ENCODE data around the gene STXBP1.
A peak's percentile ranks its signal among the peaks of the same experiment; 100 is the strongest.

STXBP1 gene

GRCh38 chr9:127664678-127665507 lies 52.8 kb downstream of the STXBP1 start:
- Histone ChIP-seq H3K4me3 (ENCODE audit: low read length) (no peak overlapping the region), H3K27me3 (replicated peaks; ENCODE audit: control insufficient read depth, insufficient read depth, low read length) (no peaks in the 10 kb centered on the region), H3K36me3 (ENCODE audit: control insufficient read depth, insufficient read depth, low read length, severe bottlenecking) (peaks cover 72% of the 10 kb centered on the region), H3K9ac (ENCODE audit: low read length) (no peak overlapping the region), H3K4me1 (ENCODE audit: control insufficient read depth, insufficient read depth, low read length) (peaks cover 29% of the 10 kb centered on the region), H3K9me3 (ENCODE audit: control insufficient read depth, low read length) (no peaks in the 10 kb centered on the region)
- DNase-seq (ENCODE audit: low read depth): peak; percentile 70

DNA sequence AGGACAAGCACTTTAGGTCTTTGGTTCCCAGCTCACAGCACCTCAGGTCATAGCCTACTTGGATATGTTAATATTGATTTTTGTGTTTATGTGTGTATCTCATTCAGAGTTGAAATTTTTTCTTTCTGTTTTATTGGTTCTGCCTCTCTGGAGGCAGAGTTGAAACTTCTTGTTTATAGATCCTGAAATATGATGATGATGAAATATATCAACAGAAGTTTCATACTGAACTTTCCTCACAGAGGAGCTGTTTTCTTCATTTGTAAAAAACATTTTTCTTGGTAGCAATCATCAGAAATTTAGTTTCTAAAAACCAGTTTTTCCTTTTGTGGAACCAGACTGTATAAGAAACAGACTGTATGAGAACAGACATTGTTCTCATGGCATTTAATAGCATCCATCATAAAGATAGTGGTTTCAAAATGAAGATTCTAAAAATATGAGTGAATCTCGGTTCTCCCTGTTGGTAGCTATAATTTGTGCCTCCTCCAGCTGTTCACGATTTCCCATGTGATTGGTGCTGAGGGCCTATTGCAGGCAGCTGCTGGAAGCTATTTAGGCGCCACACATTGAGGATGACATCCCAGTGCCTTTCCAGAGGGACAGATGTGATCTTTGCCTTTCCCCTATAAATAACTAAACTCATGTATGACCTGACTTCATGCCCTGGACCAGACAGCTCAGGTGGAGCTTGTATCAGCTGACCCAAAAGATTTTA lies 55.2 kb downstream of the STXBP1 start:
- H3K9ac ChIP-seq (ENCODE audit: low read length): peak overlapping the region; percentile 63
- H3K36me3 ChIP-seq (ENCODE audit: control insufficient read depth, insufficient read depth, low read length, severe bottlenecking): peaks cover 65% of the 10 kb centered on the region
- no peaks in the 10 kb centered on the region for H3K9me3 ChIP-seq (ENCODE audit: control insufficient read depth, low read length)
- DNase-seq (ENCODE audit: low read depth): peak; percentile 66
- no peaks in the 10 kb centered on the region for H3K27me3 ChIP-seq (replicated peaks; ENCODE audit: control insufficient read depth, insufficient read depth, low read length)
- no peak overlapping the region for H3K4me3 ChIP-seq (ENCODE audit: low read length)
- H3K4me1 ChIP-seq (ENCODE audit: control insufficient read depth, insufficient read depth, low read length): peaks cover 29% of the 10 kb centered on the region

DNA sequence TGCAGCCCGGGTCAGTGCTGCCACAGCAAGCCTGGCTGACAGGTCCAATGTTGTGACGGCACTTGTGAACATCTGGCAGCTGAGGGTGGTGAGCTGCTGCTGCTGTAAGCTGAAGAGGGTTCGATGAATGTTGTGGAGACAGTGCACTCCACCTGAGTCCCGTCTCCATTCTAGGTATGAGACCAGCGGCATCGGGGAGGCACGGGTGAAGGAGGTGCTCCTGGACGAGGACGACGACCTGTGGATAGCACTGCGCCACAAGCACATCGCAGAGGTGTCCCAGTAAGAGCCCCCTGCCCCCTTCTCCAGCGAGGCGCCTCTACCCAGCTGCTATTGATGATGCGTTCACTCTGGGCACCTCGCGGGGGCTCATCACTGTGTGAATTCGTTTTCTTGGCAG lies 55.8 kb downstream of the STXBP1 start:
- H3K4me3 ChIP-seq (ENCODE audit: low read length): no peak overlapping the region
- no peak for DNase-seq (ENCODE audit: low read depth)
- no peaks in the 10 kb centered on the region for H3K9me3 ChIP-seq (ENCODE audit: control insufficient read depth, low read length)
- H3K27me3 ChIP-seq (replicated peaks; ENCODE audit: control insufficient read depth, insufficient read depth, low read length): no peaks in the 10 kb centered on the region
- peaks cover 65% of the 10 kb centered on the region for H3K36me3 ChIP-seq (ENCODE audit: control insufficient read depth, insufficient read depth, low read length, severe bottlenecking)
- H3K9ac ChIP-seq (ENCODE audit: low read length): peak overlapping the region; percentile 63
- peaks cover 29% of the 10 kb centered on the region for H3K4me1 ChIP-seq (ENCODE audit: control insufficient read depth, insufficient read depth, low read length)

DNA sequence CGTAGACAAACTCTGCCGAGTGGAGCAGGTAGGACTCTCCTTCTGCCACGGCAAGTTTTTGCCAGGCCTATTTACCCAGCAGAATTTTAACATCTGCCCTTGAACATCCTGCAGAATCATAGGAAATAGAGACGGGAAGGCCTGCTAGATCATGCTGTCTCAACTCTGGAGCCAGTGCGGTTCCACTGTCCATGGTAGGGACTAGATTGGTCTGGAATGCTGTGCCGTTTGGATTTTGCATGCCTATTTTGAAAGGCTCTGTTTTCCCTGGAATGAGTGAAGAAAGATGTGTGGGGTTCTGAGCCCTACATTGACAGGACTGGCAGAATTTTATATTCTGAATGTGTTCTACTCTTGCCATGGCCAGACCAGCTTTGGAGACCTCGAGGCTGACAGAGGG lies 61.2 kb downstream of the STXBP1 start:
- H3K4me3 ChIP-seq (ENCODE audit: low read length): no peak overlapping the region
- no peaks in the 10 kb centered on the region for H3K4me1 ChIP-seq (ENCODE audit: control insufficient read depth, insufficient read depth, low read length)
- no peak for DNase-seq (ENCODE audit: low read depth)
- H3K27me3 ChIP-seq (replicated peaks; ENCODE audit: control insufficient read depth, insufficient read depth, low read length): no peaks in the 10 kb centered on the region
- no peaks in the 10 kb centered on the region for H3K9me3 ChIP-seq (ENCODE audit: control insufficient read depth, low read length)
- peaks cover 72% of the 10 kb centered on the region for H3K36me3 ChIP-seq (ENCODE audit: control insufficient read depth, insufficient read depth, low read length, severe bottlenecking)
- no peak overlapping the region for H3K9ac ChIP-seq (ENCODE audit: low read length)

DNA sequence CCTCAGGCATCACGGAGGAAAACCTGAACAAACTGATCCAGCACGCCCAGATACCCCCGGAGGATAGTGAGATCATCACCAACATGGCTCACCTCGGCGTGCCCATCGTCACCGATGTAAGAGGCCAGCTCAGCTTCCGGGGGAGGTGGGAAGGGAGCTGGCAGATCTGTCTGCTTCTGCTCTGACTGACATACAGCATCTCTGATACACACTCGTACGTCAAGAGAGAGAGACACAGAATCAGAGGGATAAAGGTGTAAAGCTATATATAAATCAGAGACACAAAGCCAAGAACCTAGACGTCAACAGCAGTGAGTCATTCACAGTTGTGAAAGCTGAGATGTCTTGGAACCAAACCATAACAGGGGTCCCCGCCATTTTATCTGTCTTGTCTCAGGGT lies 64.6 kb downstream of the STXBP1 start:
- Histone ChIP-seq H3K4me1 (ENCODE audit: control insufficient read depth, insufficient read depth, low read length) (no peaks in the 10 kb centered on the region), H3K9me3 (ENCODE audit: control insufficient read depth, low read length) (no peaks in the 10 kb centered on the region), H3K27me3 (replicated peaks; ENCODE audit: control insufficient read depth, insufficient read depth, low read length) (no peaks in the 10 kb centered on the region), H3K9ac (ENCODE audit: low read length) (no peak overlapping the region), H3K4me3 (ENCODE audit: low read length) (no peak overlapping the region), H3K36me3 (ENCODE audit: control insufficient read depth, insufficient read depth, low read length, severe bottlenecking) (peaks cover 89% of the 10 kb centered on the region)
- no peak for DNase-seq (ENCODE audit: low read depth)

GRCh38 chr9:127679506-127679905 lies 67.4 kb downstream of the STXBP1 start:
- H3K27me3 ChIP-seq (replicated peaks; ENCODE audit: control insufficient read depth, insufficient read depth, low read length): no peaks in the 10 kb centered on the region
- H3K4me1 ChIP-seq (ENCODE audit: control insufficient read depth, insufficient read depth, low read length): no peaks in the 10 kb centered on the region
- H3K4me3 ChIP-seq (ENCODE audit: low read length): no peak overlapping the region
- no peaks in the 10 kb centered on the region for H3K9me3 ChIP-seq (ENCODE audit: control insufficient read depth, low read length)
- no peak overlapping the region for H3K9ac ChIP-seq (ENCODE audit: low read length)
- DNase-seq (ENCODE audit: low read depth): no peak
- peaks cover 88% of the 10 kb centered on the region for H3K36me3 ChIP-seq (ENCODE audit: control insufficient read depth, insufficient read depth, low read length, severe bottlenecking)

GRCh38 chr9:127680226-127680625 lies 68.1 kb downstream of the STXBP1 start:
- Histone ChIP-seq H3K9me3 (ENCODE audit: control insufficient read depth, low read length) (no peaks in the 10 kb centered on the region), H3K9ac (ENCODE audit: low read length) (no peak overlapping the region), H3K4me3 (ENCODE audit: low read length) (no peak overlapping the region), H3K27me3 (replicated peaks; ENCODE audit: control insufficient read depth, insufficient read depth, low read length) (no peaks in the 10 kb centered on the region), H3K36me3 (ENCODE audit: control insufficient read depth, insufficient read depth, low read length, severe bottlenecking) (peaks cover 84% of the 10 kb centered on the region), H3K4me1 (ENCODE audit: control insufficient read depth, insufficient read depth, low read length) (no peaks in the 10 kb centered on the region)
- no peak for DNase-seq (ENCODE audit: low read depth)

GRCh38 chr9:127680846-127681245 lies 68.8 kb downstream of the STXBP1 start:
- Histone ChIP-seq H3K4me1 (ENCODE audit: control insufficient read depth, insufficient read depth, low read length) (no peaks in the 10 kb centered on the region), H3K9ac (ENCODE audit: low read length) (no peak overlapping the region), H3K4me3 (ENCODE audit: low read length) (no peak overlapping the region), H3K27me3 (replicated peaks; ENCODE audit: control insufficient read depth, insufficient read depth, low read length) (no peaks in the 10 kb centered on the region), H3K9me3 (ENCODE audit: control insufficient read depth, low read length) (no peaks in the 10 kb centered on the region), H3K36me3 (ENCODE audit: control insufficient read depth, insufficient read depth, low read length, severe bottlenecking) (peaks cover 78% of the 10 kb centered on the region)
- no peak for DNase-seq (ENCODE audit: low read depth)

GRCh38 chr9:127682351-127683136 lies 70.5 kb downstream of the STXBP1 start:
- peaks cover 81% of the 10 kb centered on the region for H3K36me3 ChIP-seq (ENCODE audit: control insufficient read depth, insufficient read depth, low read length, severe bottlenecking)
- no peak overlapping the region for H3K9ac ChIP-seq (ENCODE audit: low read length)
- H3K4me1 ChIP-seq (ENCODE audit: control insufficient read depth, insufficient read depth, low read length): no peaks in the 10 kb centered on the region
- H3K4me3 ChIP-seq (ENCODE audit: low read length): no peak overlapping the region
- no peaks in the 10 kb centered on the region for H3K9me3 ChIP-seq (ENCODE audit: control insufficient read depth, low read length)
- no peak for DNase-seq (ENCODE audit: low read depth)
- no peaks in the 10 kb centered on the region for H3K27me3 ChIP-seq (replicated peaks; ENCODE audit: control insufficient read depth, insufficient read depth, low read length)

GRCh38 chr9:127683723-127684122 lies 71.6 kb downstream of the STXBP1 start:
- Histone ChIP-seq H3K4me1 (ENCODE audit: control insufficient read depth, insufficient read depth, low read length) (no peaks in the 10 kb centered on the region), H3K9ac (ENCODE audit: low read length) (no peak overlapping the region), H3K4me3 (ENCODE audit: low read length) (no peak overlapping the region), H3K36me3 (ENCODE audit: control insufficient read depth, insufficient read depth, low read length, severe bottlenecking) (peaks cover 85% of the 10 kb centered on the region), H3K9me3 (ENCODE audit: control insufficient read depth, low read length) (no peaks in the 10 kb centered on the region), H3K27me3 (replicated peaks; ENCODE audit: control insufficient read depth, insufficient read depth, low read length) (no peaks in the 10 kb centered on the region)
- peak; percentile 54 for DNase-seq (ENCODE audit: low read depth)

DNA sequence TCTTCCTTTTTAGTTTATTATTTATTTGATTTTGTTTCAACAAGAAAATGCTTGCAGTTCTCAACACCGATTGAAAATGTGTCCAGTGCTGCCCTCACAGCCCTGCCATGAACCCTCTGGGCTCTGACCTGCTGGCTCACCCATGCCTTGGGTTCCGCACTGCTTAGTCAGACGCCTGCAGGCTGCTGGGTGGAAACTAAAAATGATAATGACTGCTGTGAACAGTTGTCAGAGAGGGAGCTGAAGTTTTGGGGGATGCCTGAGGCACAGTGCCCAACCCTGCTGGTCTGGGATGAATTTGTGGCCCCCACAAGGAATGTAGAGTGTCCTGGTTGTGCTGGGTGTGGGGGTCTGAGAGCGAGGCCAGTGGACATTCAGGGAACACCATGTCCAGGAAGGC lies 72.5 kb downstream of the STXBP1 start:
- Histone ChIP-seq H3K9me3 (ENCODE audit: control insufficient read depth, low read length) (no peaks in the 10 kb centered on the region), H3K36me3 (ENCODE audit: control insufficient read depth, insufficient read depth, low read length, severe bottlenecking) (peaks cover 84% of the 10 kb centered on the region), H3K4me3 (ENCODE audit: low read length) (no peak overlapping the region), H3K9ac (ENCODE audit: low read length) (no peak overlapping the region), H3K27me3 (replicated peaks; ENCODE audit: control insufficient read depth, insufficient read depth, low read length) (no peaks in the 10 kb centered on the region), H3K4me1 (ENCODE audit: control insufficient read depth, insufficient read depth, low read length) (no peaks in the 10 kb centered on the region)
- DNase-seq (ENCODE audit: low read depth): peak; percentile 66

Measured in adipocyte (in vitro differentiated cells).